ENCODE results near the gene GAN.
A peak's percentile ranks its signal among the peaks of the same experiment; 100 is the strongest.

The GAN gene

GRCh38 chr16:81314603-81315270 lies at the start of gene GAN:
Gene GAN (plus strand): TSS chr16:81314962. CDS start chr16:81315114, 152 bp downstream.
- peak; percentile 85 for DNase-seq

GRCh38 chr16:81265052-81265451 lies 49.7 kb upstream of the GAN start:
- DNase-seq = no peak

- DNase-seq = no peak
These were observed 48.9 kb upstream of the GAN start for GRCh38 chr16:81265658-81266451.

GRCh38 chr16:81266680-81267095 lies 48.1 kb upstream of the GAN start:
- no peak for DNase-seq

- DNase-seq = no peak
These were observed 46.3 kb upstream of the GAN start for GRCh38 chr16:81268509-81268908.

- DNase-seq = no peak
These were observed 41.4 kb upstream of the GAN start for GRCh38 chr16:81273223-81273950.

GRCh38 chr16:81275064-81275532 lies 39.7 kb upstream of the GAN start:
- no peak for DNase-seq

- DNase-seq = no peak
These were observed 39.0 kb upstream of the GAN start for GRCh38 chr16:81275795-81276194.

- DNase-seq = no peak
These were observed 38.4 kb upstream of the GAN start for GRCh38 chr16:81276323-81276722.

GRCh38 chr16:81277541-81278080 lies 37.2 kb upstream of the GAN start:
- DNase-seq = no peak

GRCh38 chr16:81278526-81278925 lies 36.2 kb upstream of the GAN start:
- DNase-seq = no peak

- no peak for DNase-seq
These were observed 35.4 kb upstream of the GAN start for GRCh38 chr16:81279392-81279791.

- DNase-seq = no peak
These were observed 34.4 kb upstream of the GAN start for GRCh38 chr16:81280393-81280792.

- DNase-seq = no peak
These were observed 31.7 kb upstream of the GAN start for GRCh38 chr16:81283044-81283443.

GRCh38 chr16:81284995-81285600 lies 29.7 kb upstream of the GAN start:
- no peak for DNase-seq

GRCh38 chr16:81286190-81286589 lies 28.6 kb upstream of the GAN start:
- DNase-seq = no peak

- no peak for DNase-seq
These were observed 23.6 kb upstream of the GAN start for GRCh38 chr16:81291117-81291516.

- DNase-seq = no peak
These were observed 21.8 kb upstream of the GAN start for GRCh38 chr16:81292936-81293335.

- DNase-seq = no peak
These were observed 20.6 kb upstream of the GAN start for GRCh38 chr16:81293909-81294802.

- no peak for DNase-seq
These were observed 18.1 kb upstream of the GAN start for GRCh38 chr16:81296631-81297030.

- DNase-seq = no peak
These were observed 7.0 kb upstream of the GAN start for GRCh38 chr16:81307770-81308169.
